ENCODE results near the gene ESRRG. TPM values are rescaled to one million over a fixed set of nuclear protein-coding genes. Genes with fewer than 3 reads are reported as not detected.

The ESRRG gene
- total RNA-seq, 1 donor from 2014 or later, result 32.3 TPM

GRCh38 chr1:216651826-216652418 lies 71.3 kb downstream of the ESRRG start:
- DNase-seq (ENCODE audit: low spot score), result no peak
- intact Hi-C loops (cut with DNase I), result no loop called here

- DNase-seq (ENCODE audit: low spot score), result no peak
- intact Hi-C loops (cut with DNase I), result loop anchor here (10.0 kb wide), 1 partner anchor 188 kb away; no protein-coding TSS in a partner anchor
Observed at GRCh38 chr1:216643176-216643575, 80.1 kb downstream of the ESRRG start.

- no peak for DNase-seq (ENCODE audit: low spot score)
- intact Hi-C loops (cut with DNase I), result loop anchor here (10.0 kb wide), 1 partner anchor 187 kb away; no protein-coding TSS in a partner anchor
Observed at GRCh38 chr1:216641669-216642460, 81.4 kb downstream of the ESRRG start.

- DNase-seq (ENCODE audit: low spot score), result no peak
- intact Hi-C loops (cut with DNase I), result loop anchor here (10.0 kb wide), 1 partner anchor 185 kb away; no protein-coding TSS in a partner anchor
Observed at GRCh38 chr1:216640100-216640499, 83.1 kb downstream of the ESRRG start.

- no peak for DNase-seq (ENCODE audit: low spot score)
- intact Hi-C loops (cut with DNase I), result no loop called here
Observed at GRCh38 chr1:216632980-216633379, 90.2 kb downstream of the ESRRG start.

- intact Hi-C loops (cut with DNase I), result no loop called here
Observed at GRCh38 chr1:216630532-216630931, 92.7 kb downstream of the ESRRG start.

GRCh38 chr1:216627252-216627651 lies 96.0 kb downstream of the ESRRG start:
- intact Hi-C loops (cut with DNase I), result no loop called here
- no peak for DNase-seq (ENCODE audit: low spot score)

More at GRCh38 chr1:216630532-216630931, 92.7 kb downstream of the ESRRG start:
- no peak for DNase-seq (ENCODE audit: low spot score)

- intact Hi-C loops (cut with DNase I), result loop anchor here (1.0 kb wide), 1 partner anchor 25 kb away; no protein-coding TSS in a partner anchor
- DNase-seq (ENCODE audit: low spot score), result no peak
Observed at GRCh38 chr1:216626394-216627067, 96.7 kb downstream of the ESRRG start.

- DNase-seq (ENCODE audit: low spot score), result no peak
- intact Hi-C loops (cut with DNase I), result no loop called here
Observed at GRCh38 chr1:216621536-216621935, 101.7 kb downstream of the ESRRG start.

- no peak for DNase-seq (ENCODE audit: low spot score)
- intact Hi-C loops (cut with DNase I), result no loop called here
Observed at GRCh38 chr1:216617081-216617875, 106.0 kb downstream of the ESRRG start.

- DNase-seq (ENCODE audit: low spot score), result no peak
- intact Hi-C loops (cut with DNase I), result no loop called here
Observed at GRCh38 chr1:216616425-216616824, 106.8 kb downstream of the ESRRG start.

- DNase-seq (ENCODE audit: low spot score), result no peak
- intact Hi-C loops (cut with DNase I), result no loop called here
Observed at GRCh38 chr1:216614011-216614934, 109.0 kb downstream of the ESRRG start.

GRCh38 chr1:216612291-216612690 lies 110.9 kb downstream of the ESRRG start:
- intact Hi-C loops (cut with DNase I), result no loop called here
- DNase-seq (ENCODE audit: low spot score), result no peak

GRCh38 chr1:216607067-216607697 lies 116.0 kb downstream of the ESRRG start:
- intact Hi-C loops (cut with DNase I), result loop anchor here (10.0 kb wide), 1 partner anchor 478 kb away; no protein-coding TSS in a partner anchor
- no peak for DNase-seq (ENCODE audit: low spot score)

GRCh38 chr1:216606047-216606637 lies 117.1 kb downstream of the ESRRG start:
- intact Hi-C loops (cut with DNase I), result loop anchor here (10.0 kb wide), 1 partner anchor 479 kb away; no protein-coding TSS in a partner anchor
- no peak for DNase-seq (ENCODE audit: low spot score)

GRCh38 chr1:216604771-216605170 lies 118.5 kb downstream of the ESRRG start:
- no peak for DNase-seq (ENCODE audit: low spot score)
- intact Hi-C loops (cut with DNase I), result loop anchor here (5.0 to 10.0 kb wide), 2 partner anchors 118 to 480 kb away; partner anchors contain the start of gene ESRRG
